Neural cell (in vitro differentiated cells): ENCODE results near the gene MEFV. TPM values are rescaled to one million over a fixed set of nuclear protein-coding genes. Genes with fewer than 3 reads are reported as not detected.
A peak's percentile ranks its signal among the peaks of the same experiment; 100 is the strongest.

ENCODE experiments used
- H2AFZ ChIP-seq: fragments of 200-600, 300-800 bp; sonication (generic), shearing (Covaris generic); 2 replicates; pipeline ENCODE4 v1.6.0; 2014; ENCODE audit warnings: low read depth, mild to moderate bottlenecking, antibody characterized with exemption, low read length, moderate library complexity
- H3F3A ChIP-seq: fragments of 200-600 bp; shearing (Covaris generic); 2 replicates; pipeline ENCODE4 v1.6.1; 2016; ENCODE audit warnings: mild to moderate bottlenecking, moderate library complexity, mixed read lengths, antibody characterized with exemption, low read length; ENCODE audit not compliant: insufficient read depth, poor library complexity, severe bottlenecking
- H3K27ac ChIP-seq: fragments of 200-600, 300-800 bp; sonication (generic), shearing (Covaris generic); 2 replicates; pipeline ENCODE4 v1.5.1; 2014; ENCODE audit warnings: mild to moderate bottlenecking, low read length, moderate library complexity
- H3K27me3 ChIP-seq: fragments of 300-800, 200-600 bp; sonication (generic), shearing (Covaris generic); 2 replicates; pipeline ENCODE4 v1.6.0; 2014; ENCODE audit warnings: mild to moderate bottlenecking, low read depth, low read length, moderate library complexity; ENCODE audit not compliant: insufficient read depth
- H3K36me3 ChIP-seq: fragments of 300-800, 200-600 bp; sonication (generic), shearing (Covaris generic); 2 replicates; pipeline ENCODE4 v1.5.1; 2014; ENCODE audit warnings: mild to moderate bottlenecking, antibody characterized with exemption, low read length, moderate library complexity; ENCODE audit not compliant: insufficient read depth
- H3K4me2 ChIP-seq: fragments of 300-800, 200-600 bp; sonication (generic), shearing (Covaris generic); 2 replicates; pipeline ENCODE4 v1.6.0; 2014; ENCODE audit warnings: mild to moderate bottlenecking, low read length
- H3K4me3 ChIP-seq: fragments of 300-800, 200-600 bp; sonication (generic), shearing (Covaris generic); 2 replicates; pipeline ENCODE4 v1.5.1; 2014; ENCODE audit warnings: mild to moderate bottlenecking, low read length, moderate library complexity
- H3K79me2 ChIP-seq: fragments of 200-600 bp; shearing (Covaris generic); replicated peaks from 2 replicates; pipeline ENCODE4 v1.6.0; 2014; ENCODE audit warnings: mild to moderate bottlenecking, low read length, moderate library complexity; ENCODE audit not compliant: insufficient read depth
- H3K9ac ChIP-seq: fragments of 300-800, 200-600 bp; sonication (generic), shearing (Covaris generic); 2 replicates; pipeline ENCODE4 v1.6.1; 2016; ENCODE audit warnings: mild to moderate bottlenecking, low read length, mixed read lengths
- H3K9me2 ChIP-seq: fragments of 200-600 bp; shearing (Covaris generic); 2 replicates; pipeline ENCODE4 v1.6.1; 2016; ENCODE audit warnings: mild to moderate bottlenecking, low read length, mixed read lengths; ENCODE audit not compliant: insufficient read depth
- H3K9me3 ChIP-seq: fragments of 200-600, 300-800 bp; sonication (generic), shearing (Covaris generic); 2 replicates; pipeline ENCODE4 v1.6.1; 2016; ENCODE audit warnings: mild to moderate bottlenecking, mixed run types, low read length, moderate library complexity, mixed read lengths
- H4K20me1 ChIP-seq: fragments of 200-600 bp; shearing (Covaris generic); 2 replicates; pipeline ENCODE4 v1.6.1; 2016; ENCODE audit warnings: mild to moderate bottlenecking, mixed run types; ENCODE audit not compliant: insufficient read depth
- CTCF ChIP-seq: fragments of 450-650 bp; IDR thresholded peaks from 2 replicates; pipeline ENCODE4 v1.5.1; 2014; ENCODE audit warnings: antibody characterized with exemption, mild to moderate bottlenecking, moderate library complexity; ENCODE audit not compliant: poor library complexity, severe bottlenecking
- EP300 ChIP-seq: fragments of 450-650 bp; conservative IDR thresholded peaks from 2 replicates; pipeline ENCODE4 v1.6.1; 2014; ENCODE audit warnings: antibody characterized with exemption, mild to moderate bottlenecking, moderate library complexity; ENCODE audit not compliant: poor library complexity, severe bottlenecking
- EZH2 ChIP-seq: fragments of 200-600, 300-800 bp; shearing (Covaris generic), sonication (generic); IDR thresholded peaks from 2 replicates; pipeline ENCODE4 v1.6.1; 2014; ENCODE audit warnings: antibody characterized with exemption, low read length, borderline replicate concordance, mild to moderate bottlenecking; ENCODE audit not compliant: insufficient read depth, poor library complexity, severe bottlenecking
- MXI1 ChIP-seq: fragments of 450-650 bp; conservative IDR thresholded peaks from 2 replicates; pipeline ENCODE4 v1.6.1; 2014; ENCODE audit warnings: antibody characterized with exemption, mild to moderate bottlenecking; ENCODE audit not compliant: poor library complexity, severe bottlenecking
- POLR2AphosphoS5 ChIP-seq: IDR thresholded peaks from 2 replicates; pipeline ENCODE4 v1.6.1; 2012
- RAD21 ChIP-seq: fragments of 450-650 bp; conservative IDR thresholded peaks from 2 replicates; pipeline ENCODE4 v1.6.1; 2014; ENCODE audit warnings: antibody characterized with exemption, mild to moderate bottlenecking, moderate library complexity
- REST ChIP-seq: IDR thresholded peaks from 2 replicates; pipeline ENCODE4 v1.6.1; 2012; ENCODE audit warnings: borderline replicate concordance
- SMC3 ChIP-seq: fragments of 450-650 bp; conservative IDR thresholded peaks from 2 replicates; pipeline ENCODE4 v1.6.1; 2014; ENCODE audit warnings: antibody characterized with exemption, mild to moderate bottlenecking, moderate library complexity; ENCODE audit not compliant: poor library complexity
- TAF1 ChIP-seq: IDR thresholded peaks from 2 replicates; pipeline ENCODE4 v1.6.1; 2012; ENCODE audit warnings: low read depth
- polyA plus RNA-seq: library from polyadenylated mRNA; depleted of rRNA; stranded (reverse); fragments of >200 nt; gene quantifications from 2 replicates; pipeline ENCODE4 v1.2.3, GENCODE V29; 2014

MEFV gene
- polyA plus RNA-seq, 1 donor from 2014 or later = not detected

- Histone ChIP-seq H3K4me3 (peak overlapping the region; percentile 80), H2AFZ (no peak overlapping the region), H3K79me2 (no peaks in the 10 kb centered on the region), H3K9ac (peak overlapping the region; percentile 63), H3K36me3 (no peaks in the 10 kb centered on the region), H3K4me2 (peak overlapping the region; percentile 70), H3K27ac (peak overlapping the region; percentile 31), H3K27me3 (no peaks in the 10 kb centered on the region), H3K9me3 (no peaks in the 10 kb centered on the region), H4K20me1 (no peaks in the 10 kb centered on the region), H3K9me2 (no peaks in the 10 kb centered on the region), H3F3A (no peaks in the 10 kb centered on the region)
- TF ChIP-seq EP300 = no peak
- TF ChIP-seq CTCF = peak; percentile 50
- no peak for TF ChIP-seq TAF1
- TF ChIP-seq POLR2AphosphoS5 = peak; percentile 65
- TF ChIP-seq RAD21 = peak; percentile 38
- TF ChIP-seq MXI1 = peak; percentile 97
- no peak for TF ChIP-seq REST
- peak; percentile 46 for TF ChIP-seq SMC3
- TF ChIP-seq EZH2 = no peak
Measured at GRCh38 chr16:3264137-3265036, 8.0 kb upstream of the MEFV start.

- no peak overlapping the region for H3K9ac ChIP-seq
- H3K27me3 ChIP-seq = no peaks in the 10 kb centered on the region
- H3K79me2 ChIP-seq = no peaks in the 10 kb centered on the region
- H3F3A ChIP-seq = no peaks in the 10 kb centered on the region
- no peaks in the 10 kb centered on the region for H3K9me3 ChIP-seq
- H2AFZ ChIP-seq = no peak overlapping the region
- no peak overlapping the region for H3K27ac ChIP-seq
- TF ChIP-seq CTCF = no peak
- H4K20me1 ChIP-seq = no peaks in the 10 kb centered on the region
- H3K4me2 ChIP-seq = no peak overlapping the region
- no peaks in the 10 kb centered on the region for H3K36me3 ChIP-seq
- no peak overlapping the region for H3K4me3 ChIP-seq
- H3K9me2 ChIP-seq = no peaks in the 10 kb centered on the region
Measured at GRCh38 chr16:3262517-3262916, 6.1 kb upstream of the MEFV start.
